AML-193 (cell line): ENCODE measurements around the gene PSD4.

Experiments
- DNase-seq, 2 experiments: peaks; one replicate each; lab custom pipeline; 2025; lab: John Stamatoyannopoulos, UW

The PSD4 gene

GRCh38 chr2:113142290-113142689 is 31.5 kb upstream of the PSD4 start:
- DNase-seq = no peak

- DNase-seq = no peak
Measured at GRCh38 chr2:113144259-113144658, 29.5 kb upstream of the PSD4 start.

GRCh38 chr2:113148606-113149552 is 24.9 kb upstream of the PSD4 start:
- no peak for DNase-seq

DNA sequence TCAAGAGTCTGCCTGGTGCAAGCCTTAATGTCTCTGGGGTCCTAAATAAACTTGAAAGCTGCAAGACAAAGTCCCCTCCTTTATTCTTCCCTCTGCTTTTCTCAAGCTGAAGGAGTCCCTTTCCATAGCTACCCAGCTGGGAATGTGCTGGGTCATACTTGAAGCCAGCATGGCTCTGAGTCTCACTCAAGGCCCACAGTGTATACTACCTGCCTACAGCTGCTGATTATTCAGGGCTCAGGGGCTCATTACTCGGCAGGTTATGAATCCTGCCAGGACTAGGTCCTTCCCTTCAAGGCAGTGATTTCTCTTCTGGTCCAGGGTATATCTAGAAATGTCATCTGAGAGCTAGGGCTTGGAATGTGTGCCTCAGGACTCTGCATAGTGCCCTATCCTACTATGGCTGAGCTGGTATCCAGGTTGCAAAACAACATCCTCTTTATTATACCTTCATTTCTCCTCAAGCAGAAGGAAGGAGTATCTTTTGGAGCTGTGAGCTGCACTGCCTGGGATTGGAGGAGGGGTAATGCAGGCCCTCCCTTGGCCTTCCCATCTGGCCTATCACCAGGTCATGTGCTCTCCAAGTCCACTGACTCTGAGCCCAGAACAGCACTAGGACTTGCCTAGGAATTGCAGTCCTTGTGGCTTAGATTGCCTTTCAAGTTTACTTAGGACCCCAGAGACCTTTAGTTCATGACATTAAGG is 24.1 kb upstream of the PSD4 start:
- no peak for DNase-seq

- DNase-seq = no peak
Measured at GRCh38 chr2:113150258-113150601, 23.5 kb upstream of the PSD4 start.

- no peak for DNase-seq
Measured at GRCh38 chr2:113155331-113155730, 18.4 kb upstream of the PSD4 start.

DNA sequence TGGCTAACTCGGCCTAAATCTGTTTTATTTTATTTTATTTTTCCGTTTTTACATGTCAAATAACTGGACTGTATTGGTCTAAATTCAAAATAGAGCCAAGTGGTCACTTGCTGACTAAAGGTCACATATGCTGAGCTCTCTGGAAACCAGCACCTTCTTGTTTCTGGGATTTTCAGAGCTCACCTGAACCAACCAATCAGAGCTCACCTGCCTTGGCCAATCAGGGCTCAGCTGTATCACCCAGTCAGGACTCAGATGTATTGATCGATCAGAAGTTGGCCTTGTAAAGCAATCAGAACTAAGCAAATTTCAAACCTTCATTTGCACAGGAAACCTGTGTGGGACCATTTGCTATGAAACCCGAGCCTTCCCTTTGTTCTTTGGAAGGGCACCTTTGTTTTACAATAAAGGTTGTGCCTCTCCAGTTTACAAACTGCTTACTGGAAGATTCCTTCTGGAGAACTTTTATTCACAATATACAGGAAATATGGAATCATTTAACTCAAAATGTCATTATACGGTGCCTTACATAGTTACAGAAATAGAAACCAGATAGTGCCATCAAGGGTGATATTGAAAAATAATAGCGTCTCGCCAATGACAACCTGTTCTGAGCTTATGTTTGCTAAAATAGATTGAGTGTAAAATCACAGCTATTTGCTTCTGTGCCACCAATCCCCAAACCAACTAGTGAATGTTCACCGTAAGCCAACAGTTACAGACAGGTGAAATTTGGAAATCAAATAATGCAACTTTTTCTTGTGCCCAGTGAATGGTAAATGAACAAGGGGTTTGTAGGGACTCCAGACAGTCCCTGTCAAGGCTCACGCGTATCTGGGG is 17.3 kb upstream of the PSD4 start:
- no peak for DNase-seq

DNA sequence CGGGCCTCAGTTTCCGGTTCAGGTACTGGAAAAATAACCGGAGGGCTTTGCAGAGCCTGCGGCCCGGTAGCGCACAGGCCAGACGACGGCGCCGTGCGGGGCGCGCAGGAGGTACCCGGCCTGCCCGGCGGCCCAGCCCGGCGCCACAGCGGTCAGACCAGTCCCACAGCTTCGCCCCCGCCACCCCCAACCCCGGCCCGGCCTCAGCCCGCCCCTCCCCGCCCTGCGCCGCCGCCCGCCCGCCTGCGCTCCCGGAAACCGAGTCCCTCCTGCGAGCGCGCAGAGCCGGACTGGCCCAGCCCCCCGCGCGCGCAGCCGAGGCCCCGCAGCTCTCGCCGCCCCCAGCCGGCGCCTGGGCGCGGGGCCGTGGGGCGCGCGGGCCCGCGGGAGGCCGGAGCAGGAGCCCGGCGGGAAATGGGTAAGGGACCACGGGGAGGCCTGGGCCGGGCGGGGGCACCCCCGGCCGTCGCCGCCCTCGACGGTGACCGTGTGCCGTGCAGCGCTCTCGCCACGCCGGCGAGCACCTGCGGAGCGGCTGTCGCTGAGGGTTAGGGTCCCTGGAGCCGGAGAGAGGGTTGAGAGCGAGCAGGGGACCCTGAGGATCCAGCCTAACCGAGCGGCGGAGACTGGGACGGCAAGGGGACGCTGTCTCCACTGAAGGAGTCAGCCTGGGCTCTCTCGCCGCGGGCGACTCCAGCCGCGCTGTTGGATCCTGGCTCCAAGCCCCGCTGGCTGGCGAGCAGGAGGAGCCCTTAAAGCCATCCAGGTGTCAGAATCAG is 16.5 kb upstream of the PSD4 start:
- DNase-seq = no peak

DNA sequence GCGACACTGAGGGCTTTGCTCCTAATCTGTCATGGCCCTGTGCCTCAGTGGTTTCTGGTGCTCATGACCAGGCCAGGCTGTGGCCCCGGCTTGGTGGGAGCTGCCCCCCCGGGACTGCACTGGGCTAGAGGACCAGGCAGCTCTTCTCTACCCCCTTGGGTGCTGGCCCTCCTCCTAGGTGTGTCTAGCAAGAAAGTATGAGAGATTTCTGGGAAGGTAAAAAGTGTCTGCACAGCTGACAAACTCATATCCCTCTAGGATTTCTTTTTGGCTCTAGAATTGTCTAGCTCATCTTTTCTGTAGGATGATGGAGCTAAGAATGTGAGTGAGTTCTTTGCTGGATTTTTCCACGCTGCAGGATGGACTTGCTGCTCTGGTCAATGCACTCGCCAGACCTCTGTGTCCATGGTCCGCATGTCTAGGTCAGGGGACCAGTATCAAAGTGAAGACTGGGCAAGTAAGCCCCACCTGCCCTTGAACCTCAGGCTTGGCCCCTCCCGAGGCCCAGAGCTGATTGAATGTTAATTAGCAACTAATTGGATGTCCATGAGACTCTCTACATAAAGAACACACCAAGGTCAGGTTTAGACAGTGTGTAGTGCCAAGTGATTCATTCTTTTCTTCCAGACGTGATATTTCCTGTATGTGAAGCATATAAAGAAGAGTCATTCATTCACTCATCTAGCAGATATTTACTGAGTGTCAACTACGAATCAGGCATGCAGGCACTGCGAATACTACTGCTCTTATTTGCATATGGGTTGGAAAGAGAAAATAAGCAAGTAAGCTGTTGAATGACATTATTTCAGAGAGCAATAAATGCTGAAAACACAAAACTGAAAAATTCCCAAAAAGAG is 15.6 kb upstream of the PSD4 start:
- DNase-seq = no peak

- DNase-seq = no peak
Measured at GRCh38 chr2:113158884-113159553, 14.8 kb upstream of the PSD4 start.

- no peak for DNase-seq
Measured at GRCh38 chr2:113160248-113160647, 13.5 kb upstream of the PSD4 start.

GRCh38 chr2:113160962-113161361 is 12.8 kb upstream of the PSD4 start:
- DNase-seq = no peak

GRCh38 chr2:113162173-113162572 is 11.6 kb upstream of the PSD4 start:
- DNase-seq = no peak

- no peak for DNase-seq
Measured at GRCh38 chr2:113162869-113163268, 10.9 kb upstream of the PSD4 start.

- DNase-seq = no peak
Measured at GRCh38 chr2:113164215-113164929, 9.4 kb upstream of the PSD4 start.

DNA sequence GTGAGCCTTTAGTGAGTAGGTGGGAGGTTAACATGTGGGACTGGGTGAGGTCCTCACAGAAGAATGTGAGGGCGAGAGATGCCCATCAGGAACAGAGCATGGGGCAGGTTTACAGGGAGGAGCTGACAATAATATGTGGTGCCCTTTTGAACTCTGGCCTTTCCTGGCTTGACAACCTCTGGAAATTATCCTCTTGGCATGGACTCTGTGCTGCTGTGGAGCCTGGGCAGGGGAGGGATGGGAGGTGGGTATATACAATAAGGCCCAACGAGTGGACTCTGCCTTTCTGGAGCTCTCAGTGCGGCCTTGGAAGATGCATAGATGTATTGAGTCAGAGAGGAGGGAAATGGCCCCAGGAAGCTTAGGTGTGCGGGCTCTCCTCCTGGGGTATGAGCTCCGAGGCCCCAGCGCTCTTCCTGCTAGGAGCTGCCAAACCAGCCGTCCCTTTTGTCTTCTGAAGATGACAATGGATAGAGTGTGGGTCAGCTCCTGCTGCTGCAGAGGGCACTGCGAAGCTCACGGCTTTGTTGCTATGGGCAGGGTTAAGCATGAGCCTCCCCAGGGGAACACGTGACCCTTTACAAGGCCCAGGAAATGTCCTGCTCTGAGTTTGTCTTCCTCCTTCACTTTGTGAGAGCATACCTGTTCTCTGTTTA is 8.7 kb upstream of the PSD4 start:
- no peak for DNase-seq

GRCh38 chr2:113166187-113166645 is 7.6 kb upstream of the PSD4 start:
- no peak for DNase-seq

GRCh38 chr2:113167115-113167932 is 6.4 kb upstream of the PSD4 start:
- no peak for DNase-seq
